Stimulated activated CD4-positive, alpha-beta T cell treated with anti-CD3 and anti-CD28 coated beads, Interleukin-4, amount 100 ng/mL, for 48 hours (primary cell): Measurements from ENCODE around the gene STYXL1.
"Not testable (repeated sequence)": the region's sequence is repeated elsewhere in the genome, so short reads cannot be mapped to it uniquely, and the experiment has no call there.

Experiments
- DNase-seq, 2 donors: peaks; one replicate each; pipeline ENCODE4 v3.0.0-alpha.2; 2020; ENCODE audit warnings: low read depth in 2 of 2

STYXL1 gene

DNA sequence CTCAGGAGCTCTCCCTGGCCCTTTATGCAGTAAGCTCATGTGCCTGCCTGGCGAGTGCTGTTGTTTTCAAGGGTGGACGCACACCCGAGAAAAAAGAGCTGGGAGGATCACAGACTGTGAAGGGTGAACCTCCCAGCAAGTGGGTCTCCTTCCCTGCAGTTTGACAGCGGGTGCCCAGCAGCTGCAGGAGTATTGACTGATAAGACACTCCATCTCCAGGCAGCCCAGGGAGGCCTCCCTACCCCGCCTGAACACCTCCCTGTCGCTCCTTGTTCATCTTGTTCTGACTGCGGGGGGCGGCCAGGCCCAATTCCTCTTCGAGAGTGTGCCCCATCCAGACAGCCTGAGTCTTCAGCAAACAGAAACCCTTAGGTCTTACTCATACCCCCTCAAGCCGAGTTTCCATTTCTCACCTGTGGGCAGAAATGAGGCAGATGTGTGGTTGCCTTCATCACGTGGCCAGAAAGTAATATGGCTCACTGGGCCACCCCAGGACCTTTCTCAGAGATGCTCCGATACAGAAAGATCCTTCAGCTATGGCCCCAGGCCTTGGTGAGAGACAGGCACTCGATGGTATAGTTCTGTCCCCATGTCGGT is 17.3 kb upstream of the STYXL1 start:
- DNase-seq: no peak

DNA sequence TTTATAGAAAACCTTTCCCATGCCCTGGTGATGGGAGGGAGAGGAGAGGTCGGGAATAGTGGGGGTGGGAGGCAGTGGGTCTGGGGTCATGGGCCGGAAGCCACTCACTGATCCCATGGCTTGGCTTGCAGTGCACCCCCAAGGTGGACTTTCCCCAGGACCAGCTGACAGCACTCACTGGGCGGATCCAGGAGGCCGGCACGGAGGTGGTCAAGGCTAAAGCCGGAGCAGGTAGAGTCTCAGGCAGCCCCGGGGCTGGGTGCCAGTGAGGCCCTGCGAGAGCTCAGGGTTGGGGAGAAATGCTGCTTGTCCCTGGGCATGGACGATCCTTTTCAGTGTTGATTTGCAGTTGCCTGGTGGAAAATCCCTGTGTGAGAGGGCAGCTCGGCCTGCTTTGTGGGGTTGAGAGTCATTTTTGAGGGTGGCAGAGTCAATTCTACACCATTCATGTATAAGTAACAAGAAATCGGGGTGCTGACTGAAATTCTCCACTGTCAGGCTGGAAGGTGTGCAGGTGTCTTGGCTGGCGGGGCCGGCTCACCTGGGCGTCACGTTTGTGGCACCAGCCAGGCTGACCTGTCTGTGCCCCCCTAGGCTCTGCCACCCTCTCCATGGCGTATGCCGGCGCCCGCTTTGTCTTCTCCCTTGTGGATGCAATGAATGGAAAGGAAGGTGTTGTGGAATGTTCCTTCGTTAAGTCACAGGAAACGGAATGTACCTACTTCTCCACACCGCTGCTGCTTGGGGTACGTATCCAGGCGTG is 16.6 kb upstream of the STYXL1 start:
- no peak for DNase-seq

DNA sequence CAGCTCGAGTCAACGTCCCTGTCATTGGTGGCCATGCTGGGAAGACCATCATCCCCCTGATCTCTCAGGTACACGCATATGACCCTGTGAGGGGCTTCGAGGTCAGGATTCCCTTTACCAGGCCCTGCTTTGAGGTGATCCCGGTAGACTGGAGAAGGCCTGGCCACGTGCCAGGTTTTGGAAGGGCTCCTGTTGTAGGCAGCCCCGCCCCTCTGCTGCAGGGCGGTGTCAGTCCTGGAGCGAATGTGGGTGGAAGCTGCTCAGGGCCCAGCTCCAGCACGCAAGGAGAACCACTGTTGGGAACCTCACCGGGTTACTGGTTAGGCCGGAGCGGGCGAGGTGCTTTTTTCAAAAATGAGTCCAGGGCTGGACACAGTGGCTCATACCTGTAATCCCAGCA is 15.7 kb upstream of the STYXL1 start:
- no peak for DNase-seq

DNA sequence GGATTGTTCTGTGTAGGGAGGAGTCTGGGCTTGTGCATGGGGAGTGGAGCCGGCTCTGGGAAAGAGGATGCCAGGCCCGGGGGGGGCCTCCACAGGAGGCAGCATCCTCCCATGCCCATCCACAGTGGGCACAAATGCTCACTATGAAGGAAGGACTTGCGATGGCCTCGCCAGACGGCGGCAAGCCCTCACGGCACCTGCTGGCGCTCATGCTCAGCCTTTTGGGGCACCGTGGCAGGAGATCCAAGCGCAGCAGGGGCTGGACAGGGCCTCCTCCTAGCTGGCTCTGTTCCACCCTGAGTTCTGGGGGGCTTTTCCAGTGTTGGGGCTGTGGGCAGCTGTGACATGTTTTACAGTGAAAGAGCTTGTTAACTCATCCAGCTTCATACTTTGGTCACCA is 15.3 kb upstream of the STYXL1 start:
- DNase-seq: no peak

DNA sequence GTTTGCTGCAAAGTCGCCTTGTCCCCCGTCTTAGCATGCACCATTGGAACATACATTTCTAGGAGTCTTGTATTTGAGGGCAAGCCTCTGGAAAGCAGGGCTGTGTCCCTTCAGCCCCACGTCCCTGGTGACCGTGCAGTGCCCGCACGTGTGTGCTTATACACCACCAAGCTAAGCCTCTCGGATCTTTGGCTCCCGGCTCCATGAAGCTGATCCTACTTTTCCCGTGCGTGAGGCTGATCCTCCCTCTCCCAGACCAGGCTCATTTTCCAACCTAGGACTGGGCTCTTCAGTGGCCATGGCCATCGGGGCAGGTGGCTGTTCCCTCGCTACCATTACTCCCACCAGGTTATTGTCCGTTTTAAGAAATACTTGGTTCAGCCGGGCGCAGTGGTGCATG is 14.5 kb upstream of the STYXL1 start:
- DNase-seq: no peak

DNA sequence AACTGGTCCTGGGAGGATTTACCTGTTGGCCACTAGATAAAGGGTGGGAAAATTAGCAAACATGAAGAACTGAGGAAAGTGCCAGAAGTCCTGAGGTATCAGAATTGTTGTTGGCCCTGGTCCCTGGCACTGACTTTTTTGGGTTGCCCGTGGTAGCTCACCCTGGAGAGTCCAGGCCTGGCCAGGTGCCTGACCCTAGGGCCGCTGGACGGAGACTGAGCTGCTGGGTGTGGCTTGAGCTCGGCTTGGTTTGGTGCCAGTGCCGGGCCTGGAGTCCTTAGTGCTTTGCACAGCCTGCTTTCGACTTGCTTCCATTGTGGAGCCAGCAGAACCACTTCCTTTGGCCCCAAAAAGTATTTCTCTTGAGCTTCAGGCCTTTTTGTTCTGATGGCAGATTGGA is 13.0 kb upstream of the STYXL1 start:
- DNase-seq: no peak

DNA sequence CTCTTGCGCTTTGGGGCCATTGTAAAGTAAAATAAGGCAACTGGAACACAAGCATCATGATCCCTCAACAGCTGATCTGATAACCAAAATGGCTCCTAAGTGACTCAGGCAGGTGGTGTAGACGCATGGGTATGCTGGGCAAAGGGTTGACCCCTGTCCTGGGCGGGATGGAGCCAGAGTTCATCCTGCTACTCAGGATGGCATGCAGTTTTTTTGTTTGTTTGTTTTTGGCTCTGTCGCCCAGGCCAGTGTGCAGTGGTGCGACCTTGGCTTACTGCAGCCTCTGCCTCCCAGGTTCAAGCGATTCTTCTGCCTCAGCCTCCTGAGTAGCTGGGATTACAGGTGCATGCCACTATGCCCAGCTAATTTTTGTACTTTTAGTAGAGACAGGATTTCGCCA is 10.9 kb upstream of the STYXL1 start:
- DNase-seq: not testable (repeated sequence)

DNA sequence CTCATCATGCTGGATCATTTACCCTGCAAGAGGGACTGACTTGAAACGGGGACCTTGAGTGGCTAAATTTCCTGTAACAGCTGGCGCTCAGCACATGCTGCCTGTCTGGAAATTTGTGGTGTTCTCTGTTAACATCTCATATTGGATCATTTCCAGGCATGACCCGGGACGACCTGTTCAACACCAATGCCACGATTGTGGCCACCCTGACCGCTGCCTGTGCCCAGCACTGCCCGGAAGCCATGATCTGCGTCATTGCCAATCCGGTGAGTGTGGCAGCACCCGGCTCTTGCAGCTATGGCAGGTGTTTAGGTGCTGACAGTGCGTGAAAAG is 10.0 kb upstream of the STYXL1 start:
- DNase-seq: no peak

DNA sequence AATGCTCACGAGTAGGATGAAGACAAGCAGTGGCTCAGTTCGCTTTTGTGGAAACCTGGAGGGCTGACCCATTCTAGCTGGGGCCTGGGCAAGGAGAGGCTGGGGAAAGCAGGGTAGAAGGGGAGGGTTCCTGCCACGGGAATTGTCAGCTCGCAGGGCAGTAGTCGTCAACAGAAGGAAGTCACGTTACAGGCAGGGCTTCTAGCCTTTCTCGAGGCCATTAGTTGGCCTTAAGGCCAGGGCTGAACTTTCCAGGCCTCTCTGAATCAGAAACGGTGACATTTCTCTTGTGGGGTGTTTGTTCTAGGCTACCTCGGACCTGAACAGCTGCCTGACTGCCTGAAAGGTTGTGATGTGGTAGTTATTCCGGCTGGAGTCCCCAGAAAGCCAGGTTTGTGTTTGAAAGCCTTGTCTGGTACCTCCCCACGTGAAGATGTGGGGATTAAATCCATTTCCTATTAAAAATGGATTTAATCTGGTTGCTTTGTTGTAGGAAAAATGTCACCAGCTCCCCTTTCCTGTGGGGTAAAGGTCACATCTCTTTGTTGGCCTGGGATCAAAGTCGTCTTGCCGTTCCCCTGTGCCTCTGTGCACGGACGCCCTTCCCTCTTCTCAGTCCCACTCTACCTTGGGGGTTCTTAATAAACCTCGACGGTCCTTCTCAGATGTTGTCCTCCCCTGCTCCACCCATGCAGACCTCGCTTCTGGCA is 9.5 kb upstream of the STYXL1 start:
- no peak for DNase-seq

DNA sequence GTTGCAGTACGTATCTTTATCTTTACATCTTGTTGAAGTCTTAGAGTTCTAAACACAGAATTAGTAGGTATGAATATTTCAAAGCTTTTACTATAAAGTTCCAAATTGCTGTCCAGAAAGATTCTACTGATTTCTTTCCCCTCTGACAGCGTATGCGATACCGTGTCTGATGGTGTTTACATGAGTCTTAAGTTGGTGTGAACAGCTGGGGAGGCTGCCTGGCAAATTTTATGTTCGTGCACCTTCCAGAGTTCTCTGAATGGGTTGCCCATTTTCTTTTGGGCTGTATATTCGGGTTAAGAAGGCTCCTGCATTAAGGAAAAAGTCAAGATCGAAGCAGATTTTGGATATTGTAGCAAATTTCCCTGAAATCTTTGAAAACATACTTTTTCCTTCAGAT is 8.4 kb upstream of the STYXL1 start:
- DNase-seq: no peak

DNA sequence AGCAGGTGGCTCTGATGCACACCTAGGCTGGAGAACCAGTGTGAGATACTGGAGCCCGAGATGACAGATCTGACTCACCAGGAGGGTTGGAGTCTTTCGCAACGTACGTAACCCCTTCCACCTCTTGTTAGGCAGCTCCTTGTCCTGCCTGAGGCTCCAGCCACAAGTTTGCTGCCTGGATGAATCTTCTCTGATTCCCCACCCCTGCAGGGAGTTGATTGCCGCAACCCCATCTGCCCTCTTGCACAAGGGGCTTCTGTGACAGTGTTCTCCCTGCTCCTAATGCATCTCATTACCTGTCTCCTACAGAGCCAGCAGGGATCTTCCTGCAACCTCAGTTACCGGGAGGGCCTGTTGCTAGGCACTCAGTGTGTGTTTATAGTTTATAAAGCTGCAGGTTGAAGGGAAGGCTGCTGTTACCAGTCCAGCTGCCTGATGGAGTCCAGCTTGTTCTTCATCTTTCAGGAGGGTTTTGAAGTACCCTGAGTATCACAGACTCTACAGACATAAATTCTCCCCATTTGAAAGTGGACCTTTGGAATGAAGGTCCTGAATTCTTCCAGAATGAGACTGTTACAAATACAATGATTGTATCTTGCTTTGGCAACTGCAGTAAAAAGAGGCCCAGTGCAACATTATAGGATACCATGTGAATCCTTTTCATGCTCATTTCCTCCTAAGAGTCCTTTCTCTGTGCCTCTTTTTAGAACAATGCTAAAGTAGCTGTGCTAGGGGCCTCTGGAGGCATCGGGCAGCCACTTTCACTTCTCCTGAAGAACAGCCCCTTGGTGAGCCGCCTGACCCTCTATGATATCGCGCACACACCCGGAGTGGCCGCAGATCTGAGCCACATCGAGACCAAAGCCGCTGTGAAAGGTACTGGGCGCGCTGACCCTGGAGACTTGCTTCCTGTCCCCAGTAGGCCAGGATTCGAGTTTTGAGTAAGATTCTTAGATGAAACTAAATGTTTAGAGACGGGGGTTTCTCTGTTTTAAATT is 6.6 kb upstream of the STYXL1 start:
- DNase-seq: no peak

DNA sequence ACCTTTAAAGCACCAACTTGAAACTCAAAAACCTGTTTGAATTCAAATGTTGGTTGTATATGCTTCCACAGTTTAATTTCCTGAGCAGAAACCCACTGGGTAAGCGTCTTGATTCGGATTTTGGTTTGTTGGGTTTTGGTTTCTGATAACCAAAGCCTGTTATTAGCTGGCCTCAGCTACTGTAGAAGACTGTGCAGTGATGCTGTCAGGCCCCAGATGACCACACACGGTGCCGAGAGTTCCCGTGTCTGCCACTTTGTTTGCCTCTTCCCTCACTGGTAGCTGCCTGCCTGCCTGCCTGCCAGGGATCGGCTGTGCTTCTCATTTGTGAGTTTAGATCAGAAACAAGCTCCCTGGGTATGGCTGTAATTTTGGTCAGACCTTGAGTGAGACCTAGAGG is 5.7 kb upstream of the STYXL1 start:
- DNase-seq: no peak

DNA sequence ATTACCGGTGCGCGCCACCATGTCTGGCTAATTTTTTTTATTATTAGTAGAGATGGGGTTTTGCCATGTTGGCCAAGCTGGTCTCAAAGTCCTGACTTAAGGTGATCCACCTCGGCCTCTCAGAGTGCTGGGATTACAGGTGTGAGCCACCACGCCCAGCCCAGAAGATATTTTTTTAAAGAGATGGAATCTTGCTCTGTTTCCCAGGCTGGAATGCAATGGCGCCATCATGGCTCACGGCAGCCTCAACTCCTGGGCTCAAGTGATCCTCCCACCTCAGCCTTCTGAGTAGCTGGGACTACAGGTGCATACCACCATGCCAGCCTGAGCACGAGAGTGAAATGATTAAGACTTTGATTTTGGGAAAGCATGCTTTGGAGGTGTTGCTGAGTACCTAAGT is 4.9 kb upstream of the STYXL1 start:
- not testable (repeated sequence) for DNase-seq

DNA sequence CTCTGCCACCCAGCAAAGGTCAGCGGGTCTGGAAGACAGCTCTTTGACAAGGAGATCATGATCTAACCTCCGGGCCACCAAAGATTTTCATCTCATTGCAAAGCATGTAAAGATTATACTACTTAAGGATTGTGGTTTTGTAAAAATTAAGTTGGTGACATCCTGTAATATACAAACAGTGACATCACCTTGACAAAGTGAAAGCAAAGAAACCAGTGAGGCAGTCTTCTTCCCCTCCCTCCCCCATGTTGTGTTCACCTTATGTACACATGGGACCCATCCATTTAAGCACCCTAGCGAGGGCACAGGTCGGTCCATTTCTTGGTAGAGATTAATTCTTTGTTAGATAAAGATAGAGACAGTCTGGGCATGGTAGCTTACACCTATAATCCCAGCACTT is 4.0 kb upstream of the STYXL1 start:
- DNase-seq: no peak

DNA sequence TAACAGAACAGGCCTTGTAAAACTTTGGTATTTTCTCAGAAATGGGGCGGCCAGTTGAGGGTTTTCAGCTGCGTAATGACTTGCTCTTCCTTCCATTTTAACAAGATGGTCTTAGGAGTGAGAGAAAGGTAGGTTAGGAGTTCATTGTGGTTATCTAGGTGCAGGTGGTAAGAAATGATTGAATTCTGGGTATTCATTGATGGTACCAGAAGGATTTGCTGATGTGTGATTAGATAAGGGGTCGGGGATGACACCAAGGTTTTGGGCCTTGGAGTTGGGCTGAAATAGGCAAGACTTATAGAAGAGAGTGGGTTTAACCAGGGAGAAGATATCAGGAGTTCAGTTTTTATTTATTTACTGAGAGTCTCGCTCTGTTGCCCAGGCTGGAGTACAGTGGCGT is 2.7 kb upstream of the STYXL1 start:
- DNase-seq: no peak

DNA sequence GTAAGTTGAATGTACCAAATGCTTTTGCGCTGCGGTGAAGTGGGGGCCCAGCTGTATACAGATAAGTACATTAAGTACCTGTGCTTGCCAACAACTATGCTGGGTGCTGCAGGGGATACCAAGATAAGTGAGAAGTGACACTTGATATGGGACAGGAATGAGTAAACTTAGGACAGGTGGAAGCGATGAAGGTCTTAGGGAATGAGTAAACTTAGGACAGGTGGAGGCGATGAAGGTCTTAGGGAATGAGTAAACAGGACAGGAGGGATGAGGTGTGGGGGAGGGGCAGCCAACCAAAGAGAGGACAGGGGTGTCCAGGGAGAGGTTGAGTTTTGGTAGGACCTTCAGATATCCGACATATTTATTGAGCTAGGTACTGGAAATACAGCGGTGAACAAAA is 1.5 kb upstream of the STYXL1 start:
- no peak for DNase-seq

DNA sequence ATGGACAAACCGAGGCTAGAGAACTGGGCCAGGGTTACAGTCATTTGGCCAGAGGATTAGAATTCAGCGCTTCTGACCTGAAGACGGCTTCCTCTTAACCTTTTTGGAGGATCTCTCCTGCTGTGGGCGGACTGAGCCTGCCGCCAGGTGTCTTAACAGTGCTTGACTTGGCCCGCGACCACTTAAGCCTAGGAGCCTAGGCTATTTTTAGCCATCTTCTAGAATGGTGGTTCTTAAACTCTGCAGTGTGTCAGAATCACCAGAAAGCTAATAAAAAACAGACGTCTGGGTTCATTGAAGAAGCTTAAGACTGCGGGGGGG is 828 bp upstream of the STYXL1 start:
- DNase-seq: no peak

DNA sequence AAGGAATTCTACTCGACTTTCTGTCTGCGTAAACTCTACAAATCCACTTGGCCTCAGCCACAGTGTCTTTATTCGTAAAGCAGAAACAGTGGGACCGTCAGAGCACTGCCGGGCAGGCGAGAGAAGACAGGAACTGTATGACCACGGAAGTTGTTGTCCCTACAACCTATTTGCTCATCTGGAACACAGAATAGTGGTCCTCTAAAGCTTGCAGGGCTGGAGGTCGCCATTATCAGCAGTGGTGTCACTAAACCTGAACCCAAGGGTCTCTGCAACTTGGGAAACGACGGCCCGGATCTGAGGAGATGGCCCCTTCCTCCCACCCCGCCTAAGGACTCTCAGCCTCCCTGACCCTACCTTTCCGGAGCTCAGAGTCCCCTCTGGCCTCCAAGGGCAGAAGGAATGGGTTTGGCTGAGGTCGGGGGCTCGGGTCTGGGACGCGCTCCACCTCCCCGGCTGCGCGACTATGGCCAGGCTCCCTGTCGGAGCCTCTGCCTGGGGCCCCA is 442 bp downstream of the STYXL1 start:
- no peak for DNase-seq

DNA sequence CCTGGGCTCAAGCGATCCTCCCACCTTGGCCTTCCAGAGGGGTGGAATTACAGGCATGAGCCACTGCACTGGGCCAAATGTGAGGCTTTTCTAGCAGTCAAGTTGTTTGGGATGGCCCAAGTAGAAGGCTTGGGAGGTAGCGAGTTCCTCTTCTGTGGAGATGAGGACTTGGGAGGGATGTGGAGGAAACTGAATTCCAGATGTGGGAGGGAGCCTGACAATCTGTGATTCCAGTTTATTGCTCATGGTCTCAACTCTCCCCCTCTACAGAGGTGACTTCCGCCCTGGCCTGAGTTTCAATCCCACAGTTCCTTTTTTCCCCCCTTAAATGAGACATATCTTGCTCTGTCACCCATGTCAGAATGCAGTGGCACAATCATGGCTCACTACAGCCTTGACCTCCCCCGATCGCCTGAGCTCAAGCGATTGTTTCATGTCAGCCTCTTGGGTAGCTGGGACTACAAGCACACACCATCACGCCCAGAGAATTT is 3.4 kb downstream of the STYXL1 start:
- no peak for DNase-seq

DNA sequence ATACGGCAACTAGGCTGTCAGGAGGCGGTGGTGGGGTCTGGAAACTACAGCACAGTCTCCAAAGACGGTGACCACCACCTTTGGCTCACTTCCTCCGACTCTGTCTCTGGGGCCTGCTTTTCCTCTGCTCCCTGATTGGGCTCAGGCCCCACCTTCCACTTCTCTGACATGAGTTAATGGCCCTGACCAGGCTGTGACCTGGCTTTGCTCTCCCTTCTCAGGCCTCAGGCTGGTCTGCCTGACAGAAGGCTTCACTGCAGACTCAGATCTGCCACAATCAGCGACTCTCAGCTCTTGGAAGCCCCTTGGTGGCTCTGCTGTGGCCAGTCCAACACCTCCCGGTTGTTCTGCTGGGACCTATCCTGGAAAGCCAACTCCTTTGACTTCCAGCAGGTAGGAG is 7.7 kb downstream of the STYXL1 start:
- no peak for DNase-seq

DNA sequence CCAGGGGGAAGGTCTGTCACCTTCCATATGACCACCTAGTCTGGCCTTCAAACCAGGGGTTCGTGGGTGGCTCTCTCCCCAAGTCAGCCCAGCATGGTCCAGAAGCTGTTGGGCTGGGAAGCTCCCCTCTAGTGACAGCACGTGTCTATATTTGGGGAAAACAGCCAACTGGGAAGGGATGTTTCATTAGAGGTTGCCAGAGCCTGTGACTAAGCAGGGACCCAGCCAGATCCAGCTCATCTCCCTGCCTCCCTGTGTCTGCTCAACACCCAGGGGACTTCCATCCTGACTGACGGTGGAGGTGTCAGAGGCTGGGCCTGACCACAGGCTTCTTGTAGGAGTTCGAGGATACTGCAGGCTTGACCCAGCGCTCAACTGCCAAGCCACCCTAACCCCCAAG is 10.5 kb downstream of the STYXL1 start:
- DNase-seq: no peak

DNA sequence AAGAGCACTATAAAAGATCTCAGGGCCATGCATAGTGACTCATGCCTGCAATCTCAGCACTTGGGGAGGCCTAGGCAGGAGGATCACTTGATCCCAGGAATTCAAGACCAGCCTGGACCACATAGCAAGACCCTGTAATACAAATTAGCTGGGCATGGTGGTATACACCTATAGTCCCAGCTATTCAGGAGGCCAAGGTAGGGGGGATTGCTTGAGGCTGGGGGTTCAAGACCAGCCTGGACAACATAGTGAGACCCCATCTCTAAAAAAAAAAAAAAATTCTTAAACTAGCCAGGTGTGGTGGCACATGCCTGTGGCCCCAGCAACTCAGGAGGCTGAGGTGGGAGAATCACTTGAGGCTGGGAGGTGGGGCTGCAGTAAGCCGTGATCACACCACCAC is 15.8 kb downstream of the STYXL1 start:
- DNase-seq: no peak
